Left kidney (tissue), 2 donors: ENCODE results near the gene RWDD3. TPM values are rescaled to one million over a fixed set of nuclear protein-coding genes. Genes with fewer than 3 reads are reported as not detected.
A peak's percentile ranks its signal among the peaks of the same experiment; 100 is the strongest.

Experiments used
- DNase-seq: peaks from one replicate; pipeline ENCODE4 v3.0.0-alpha.2; 2013
- polyA plus RNA-seq: library from polyadenylated mRNA; unstranded; fragments of 120-200 nt; gene quantifications from one replicate; pipeline ENCODE4 v1.2.1, GENCODE V29; 2013; ENCODE audit not compliant: insufficient read length

The RWDD3 gene
- polyA plus RNA-seq, 1 donor: 58.0 TPM

DNA sequence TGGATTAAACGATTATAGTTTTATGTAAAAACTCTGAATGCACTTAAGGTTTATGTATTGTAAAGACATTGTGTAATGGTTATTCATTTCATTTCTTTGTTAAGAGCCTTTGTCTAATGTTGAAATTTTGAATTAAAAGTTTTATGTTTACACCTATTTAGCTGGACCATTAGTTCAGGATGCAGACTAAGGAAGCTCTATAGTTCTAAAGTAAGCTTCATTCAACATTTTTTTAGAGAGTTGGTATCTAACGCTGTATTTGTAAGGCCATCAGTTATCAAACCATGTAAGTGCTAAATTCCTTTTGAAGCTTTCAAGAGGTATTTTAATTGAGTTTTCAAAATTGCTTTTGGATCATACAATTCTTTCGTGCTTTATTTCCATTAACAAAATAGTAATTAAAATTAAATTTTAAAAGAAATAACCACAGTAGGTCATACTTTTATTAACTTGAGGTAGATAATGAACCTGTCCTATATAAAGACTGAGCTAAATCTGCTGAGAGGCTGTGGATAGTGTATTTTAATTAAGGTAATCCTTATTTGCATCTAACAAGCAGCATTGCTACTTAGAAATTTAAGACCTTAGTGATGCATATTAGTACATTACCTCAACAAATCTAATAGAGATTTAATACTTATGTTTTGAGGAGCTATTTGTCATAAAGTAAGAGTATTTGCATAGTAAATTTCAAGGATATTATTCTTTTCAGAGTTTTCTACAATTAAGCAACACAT is 47.9 kb downstream of the RWDD3 start:
- DNase-seq: no peak

DNA sequence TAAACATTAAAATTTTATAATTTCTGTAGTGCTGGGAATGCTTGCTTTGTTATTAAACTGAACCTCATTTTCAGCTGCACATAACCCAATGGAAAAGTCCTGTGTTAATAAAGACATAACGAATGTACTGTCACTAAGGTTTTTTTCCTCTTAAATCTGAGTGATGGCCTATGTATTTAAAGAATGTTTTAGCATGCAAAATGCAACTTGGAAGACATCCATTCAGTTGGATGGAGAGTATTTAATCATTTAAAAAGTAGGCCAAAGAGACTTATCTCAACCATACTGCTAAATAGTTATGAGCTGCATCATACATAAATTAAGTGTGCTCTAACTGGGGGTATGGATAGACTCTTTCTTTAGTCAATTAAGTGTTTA is 48.5 kb downstream of the RWDD3 start:
- no peak for DNase-seq

DNA sequence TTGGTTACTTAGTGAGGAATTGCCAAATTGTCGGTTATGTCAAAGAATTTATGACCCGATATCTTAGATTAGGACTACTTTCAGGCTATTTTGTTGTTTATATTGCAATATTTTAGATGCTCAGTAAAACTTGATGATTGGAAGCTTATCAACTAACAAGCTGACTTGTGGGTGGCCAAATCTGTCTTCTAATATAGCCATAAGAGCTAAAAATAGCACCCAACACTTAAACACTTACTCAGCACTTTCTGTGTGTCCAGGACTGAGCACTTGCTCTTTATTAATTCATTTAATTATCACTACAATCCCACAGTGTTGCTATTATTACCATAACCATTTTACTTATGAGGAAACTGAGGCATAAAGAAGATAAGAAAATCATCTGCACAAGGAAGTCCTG is 50.4 kb downstream of the RWDD3 start:
- DNase-seq: no peak

DNA sequence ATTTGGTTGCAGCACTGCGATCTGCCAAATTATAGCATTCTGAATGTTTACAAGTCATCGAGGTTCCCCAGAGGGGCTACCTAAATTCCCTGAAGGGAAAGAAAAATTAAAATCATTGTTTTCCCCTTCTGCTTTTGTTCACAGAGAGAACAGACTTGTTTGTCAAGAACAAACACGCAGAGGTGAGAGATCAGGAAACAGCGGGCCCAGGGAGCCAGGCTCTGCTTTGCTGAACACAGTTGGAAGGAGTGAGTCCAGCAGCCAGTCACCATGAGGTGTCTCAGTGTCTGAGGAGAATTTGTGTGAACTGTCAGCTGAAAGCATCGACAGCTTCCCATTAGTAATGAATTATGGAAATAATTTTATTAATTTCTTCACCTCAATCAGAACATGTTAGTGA is 52.5 kb downstream of the RWDD3 start:
- DNase-seq: no peak

DNA sequence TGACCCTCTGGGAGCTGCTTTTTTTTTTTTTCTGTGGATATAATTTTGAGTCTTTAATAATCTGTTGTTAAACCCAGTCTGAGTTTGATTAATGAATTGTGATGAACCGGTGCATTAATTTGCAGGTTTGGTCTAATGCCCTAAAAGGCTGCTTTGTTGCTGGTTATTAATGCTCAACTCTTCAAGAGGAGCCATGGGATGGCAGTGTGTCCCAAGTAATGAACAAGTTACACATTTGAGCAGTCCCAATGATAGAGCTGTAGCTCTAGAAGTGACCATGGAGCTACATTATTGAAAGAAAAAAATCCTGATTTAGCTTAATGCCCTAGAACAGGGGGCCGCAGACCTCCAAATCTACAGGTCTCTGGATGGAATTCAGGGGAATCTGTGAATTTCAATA is 53.1 kb downstream of the RWDD3 start:
- DNase-seq: peak; percentile 40

DNA sequence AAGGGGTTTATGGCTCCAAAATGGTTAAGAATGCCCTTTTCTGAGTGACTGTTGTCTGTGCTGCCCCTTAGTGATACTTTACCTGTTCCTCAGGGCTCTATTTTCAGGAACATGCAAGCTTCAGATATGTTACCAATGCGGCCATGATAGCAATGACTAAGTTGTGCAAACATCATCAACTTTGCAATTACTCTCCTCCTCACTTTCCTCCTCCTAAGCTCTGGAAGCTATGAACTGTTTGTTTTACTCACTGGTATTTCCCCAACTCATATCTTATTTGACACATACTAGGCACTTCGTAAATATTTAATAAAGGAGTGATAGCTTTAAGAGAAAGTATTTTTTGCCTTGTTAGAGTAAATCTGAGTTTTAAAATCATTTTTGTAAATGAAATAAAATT is 53.8 kb downstream of the RWDD3 start:
- DNase-seq: no peak

Other genes starting within 250 kb of the RWDD3 start
- 9.5 TPM for gene ALG14, start 161.3 kb upstream of the RWDD3 start, polyA plus RNA-seq
- gene TLCD4, start 116.9 kb upstream of the RWDD3 start, polyA plus RNA-seq: 8.1 TPM